Upper lobe of right lung (tissue), 1 donor: Measurements from ENCODE around the gene LITAFD. TPM values are rescaled to one million over a fixed set of nuclear protein-coding genes. Genes with fewer than 3 reads are reported as not detected.

Source experiments
- ATAC-seq: fragments of 200-7000 bp; cut with Tn5 transposase; one replicate; pipeline ENCODE4 v1.9.1; 2020; ENCODE audit warnings: mild to moderate bottlenecking, moderate library complexity
- DNase-seq: peaks from one replicate; pipeline ENCODE4 v3.0.0-alpha.2; 2020
- H3K27ac ChIP-seq: fragments of 200-600 bp; one replicate; pipeline ENCODE4 v1.8.0; 2022
- H3K27me3 ChIP-seq: fragments of 200-600 bp; one replicate; pipeline ENCODE4 v1.8.0; 2022; ENCODE audit warnings: mild to moderate bottlenecking
- H3K36me3 ChIP-seq: fragments of 200-600 bp; one replicate; pipeline ENCODE4 v1.8.0; 2022
- H3K4me1 ChIP-seq: fragments of 200-600 bp; one replicate; pipeline ENCODE4 v1.8.0; 2022
- H3K4me3 ChIP-seq: fragments of 200-600 bp; one replicate; pipeline ENCODE4 v1.8.0; 2022; ENCODE audit warnings: mild to moderate bottlenecking
- H3K9me3 ChIP-seq: fragments of 200-600 bp; one replicate; pipeline ENCODE4 v1.8.0; 2022
- intact Hi-C: fragments of 100-400 bp; cut with DNase I; formaldehyde crosslinking; loops from one replicate; pipeline ENCODE4 v1.11.0; 2022
- total RNA-seq: library from RNA; stranded (reverse); fragmentation: NEBNext Ultra II Directional; extraction: Animal tissue kit (Norgen Biotek cat#: 25700); gene quantifications from one replicate; pipeline ENCODE4 v1.2.1, GENCODE V29; 2021
- TF ChIP-seq, protein P1 (sequence below): fragments of 200-600 bp; IDR thresholded peaks from one replicate; pipeline ENCODE4 v1.8.0; 2022; ENCODE audit warnings: antibody characterized with exemption
- donor health status: DM: no; HTN: yes; CAD: no; lungs with severe emphysema.

Gene LITAFD
- total RNA-seq, 1 donor from 2014 or later, result not detected

DNA sequence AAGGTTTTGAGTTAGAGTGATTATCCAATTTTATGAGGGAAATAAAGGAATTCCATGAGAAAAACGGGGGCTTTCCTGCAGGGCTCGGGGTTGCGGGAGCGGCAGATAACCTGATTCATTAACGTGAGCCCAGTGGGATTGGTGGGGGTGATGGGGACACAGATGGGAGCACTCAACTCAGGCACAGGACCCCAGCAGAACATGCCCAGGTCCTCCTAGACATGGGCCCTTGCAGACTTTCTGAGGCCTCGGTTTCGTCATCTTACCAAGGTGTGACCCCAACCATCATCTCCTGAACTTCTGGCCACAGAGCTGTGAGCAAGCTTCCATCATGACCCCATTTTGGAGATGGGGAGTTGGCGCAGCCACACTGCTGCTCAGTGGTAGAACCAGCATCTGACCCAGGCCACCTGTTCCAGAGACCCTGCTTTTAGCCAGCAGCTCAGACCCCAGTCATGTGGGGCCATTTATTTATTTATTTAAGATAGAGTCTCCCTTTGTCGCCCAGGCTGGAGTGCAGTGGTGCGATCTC is 35.7 kb upstream of the LITAFD start:
- no peak for DNase-seq
- no peak for ATAC-seq
- Histone ChIP-seq H3K4me1 (peaks cover 15% of the 10 kb centered on the region), H3K27ac (no peak overlapping the region), H3K4me3 (no peak overlapping the region), H3K9me3 (no peaks in the 10 kb centered on the region), H3K27me3 (no peaks in the 10 kb centered on the region), H3K36me3 (peaks cover 29% of the 10 kb centered on the region)
- intact Hi-C loops, result no loop called here
- TF ChIP-seq, protein P1, sequence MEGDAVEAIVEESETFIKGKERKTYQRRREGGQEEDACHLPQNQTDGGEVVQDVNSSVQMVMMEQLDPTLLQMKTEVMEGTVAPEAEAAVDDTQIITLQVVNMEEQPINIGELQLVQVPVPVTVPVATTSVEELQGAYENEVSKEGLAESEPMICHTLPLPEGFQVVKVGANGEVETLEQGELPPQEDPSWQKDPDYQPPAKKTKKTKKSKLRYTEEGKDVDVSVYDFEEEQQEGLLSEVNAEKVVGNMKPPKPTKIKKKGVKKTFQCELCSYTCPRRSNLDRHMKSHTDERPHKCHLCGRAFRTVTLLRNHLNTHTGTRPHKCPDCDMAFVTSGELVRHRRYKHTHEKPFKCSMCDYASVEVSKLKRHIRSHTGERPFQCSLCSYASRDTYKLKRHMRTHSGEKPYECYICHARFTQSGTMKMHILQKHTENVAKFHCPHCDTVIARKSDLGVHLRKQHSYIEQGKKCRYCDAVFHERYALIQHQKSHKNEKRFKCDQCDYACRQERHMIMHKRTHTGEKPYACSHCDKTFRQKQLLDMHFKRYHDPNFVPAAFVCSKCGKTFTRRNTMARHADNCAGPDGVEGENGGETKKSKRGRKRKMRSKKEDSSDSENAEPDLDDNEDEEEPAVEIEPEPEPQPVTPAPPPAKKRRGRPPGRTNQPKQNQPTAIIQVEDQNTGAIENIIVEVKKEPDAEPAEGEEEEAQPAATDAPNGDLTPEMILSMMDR, result no peak

DNA sequence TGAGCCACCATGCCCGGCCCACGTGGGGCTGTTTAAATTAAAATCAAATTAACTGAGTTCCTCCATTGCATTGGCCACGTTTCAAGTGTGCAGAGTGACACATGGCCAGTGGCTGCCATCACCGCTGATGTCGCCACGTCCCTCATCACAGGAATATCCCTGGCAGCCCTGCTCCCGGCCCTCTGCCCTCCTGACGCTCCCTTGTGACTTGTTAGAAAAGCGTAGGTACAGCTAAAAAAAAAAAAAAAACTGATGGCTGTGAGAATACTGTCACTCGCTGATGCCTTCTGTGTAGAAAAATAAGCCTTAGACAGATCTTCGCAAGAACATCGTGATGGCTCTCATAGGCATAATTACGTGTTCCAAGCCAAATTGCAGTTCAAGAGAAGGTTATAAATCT is 35.0 kb upstream of the LITAFD start:
- Histone ChIP-seq H3K4me3 (no peak overlapping the region), H3K27ac (no peak overlapping the region), H3K9me3 (no peaks in the 10 kb centered on the region), H3K36me3 (peaks cover 33% of the 10 kb centered on the region), H3K4me1 (peaks cover 18% of the 10 kb centered on the region), H3K27me3 (no peaks in the 10 kb centered on the region)
- DNase-seq (no peak), ATAC-seq (no peak)
- intact Hi-C loops, result no loop called here
- TF ChIP-seq, protein P1, result no peak

DNA sequence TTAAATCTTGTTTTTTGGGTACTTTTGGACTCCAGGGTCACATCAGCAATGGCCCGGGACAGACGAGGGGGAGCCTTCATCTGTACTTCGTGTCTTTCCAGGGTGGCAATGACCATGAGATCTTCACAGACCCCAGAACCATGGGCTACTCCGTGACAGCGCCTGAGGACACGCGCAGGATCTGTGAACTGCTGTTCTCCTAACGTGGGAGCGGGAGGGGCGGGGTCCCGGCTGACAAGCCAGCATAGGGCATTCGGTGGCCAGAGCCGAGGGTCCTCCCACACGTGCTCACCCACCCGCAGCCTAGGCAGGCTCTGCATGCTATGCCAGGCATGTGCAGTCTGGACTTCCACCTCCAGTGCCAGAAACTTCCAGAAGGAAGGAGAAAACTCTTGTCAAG is 34.5 kb upstream of the LITAFD start:
- peaks cover 37% of the 10 kb centered on the region for H3K36me3 ChIP-seq
- TF ChIP-seq, protein P1, result no peak
- peak; percentile 63 for DNase-seq

DNA sequence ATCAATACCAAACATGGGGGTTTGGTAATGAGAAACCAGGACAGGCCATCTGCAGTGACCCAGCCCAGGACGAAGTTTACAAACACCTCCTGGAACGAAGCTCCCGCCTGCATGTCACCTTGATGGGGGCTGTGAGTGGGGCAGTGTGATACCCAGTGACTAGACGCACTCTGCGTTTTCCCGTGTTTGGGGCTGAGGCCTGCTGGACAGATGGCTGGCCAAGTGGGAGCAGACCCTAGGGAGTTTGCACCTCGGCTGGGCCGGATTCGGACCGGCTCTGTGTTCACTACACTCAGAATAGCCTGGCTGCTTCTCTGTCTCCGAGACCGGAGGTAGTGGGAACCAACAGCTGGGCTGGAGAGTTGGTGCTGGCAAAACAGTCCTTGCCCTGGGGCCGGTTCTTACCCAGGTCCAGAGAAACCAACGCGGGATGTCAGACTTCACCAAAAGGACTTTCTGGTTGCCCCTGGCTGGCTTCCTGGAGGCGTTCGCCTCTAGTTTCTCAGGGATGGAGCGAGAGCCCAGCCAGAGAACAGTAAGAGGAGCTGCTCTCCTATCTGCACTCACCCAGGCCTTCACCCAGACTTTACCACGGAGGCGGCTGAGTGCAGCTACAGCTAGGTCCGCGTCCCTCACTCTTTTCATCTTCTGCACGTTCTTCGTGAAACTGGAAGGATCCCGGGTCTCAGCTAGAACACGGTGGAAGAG is 33.8 kb upstream of the LITAFD start:
- Histone ChIP-seq H3K4me3 (no peak overlapping the region), H3K9me3 (no peaks in the 10 kb centered on the region), H3K27ac (no peak overlapping the region), H3K36me3 (peaks cover 43% of the 10 kb centered on the region), H3K4me1 (peaks cover 21% of the 10 kb centered on the region), H3K27me3 (no peaks in the 10 kb centered on the region)
- no peak for ATAC-seq
- intact Hi-C loops, result no loop called here
- TF ChIP-seq, protein P1, result no peak
- DNase-seq, result peak; percentile 44

More for the DNA sequence above, 34.5 kb upstream of the LITAFD start:
- ATAC-seq, result no peak
- Histone ChIP-seq H3K27ac (no peak overlapping the region), H3K9me3 (no peaks in the 10 kb centered on the region), H3K4me1 (peaks cover 21% of the 10 kb centered on the region), H3K4me3 (no peak overlapping the region), H3K27me3 (no peaks in the 10 kb centered on the region)
- intact Hi-C loops, result no loop called here

DNA sequence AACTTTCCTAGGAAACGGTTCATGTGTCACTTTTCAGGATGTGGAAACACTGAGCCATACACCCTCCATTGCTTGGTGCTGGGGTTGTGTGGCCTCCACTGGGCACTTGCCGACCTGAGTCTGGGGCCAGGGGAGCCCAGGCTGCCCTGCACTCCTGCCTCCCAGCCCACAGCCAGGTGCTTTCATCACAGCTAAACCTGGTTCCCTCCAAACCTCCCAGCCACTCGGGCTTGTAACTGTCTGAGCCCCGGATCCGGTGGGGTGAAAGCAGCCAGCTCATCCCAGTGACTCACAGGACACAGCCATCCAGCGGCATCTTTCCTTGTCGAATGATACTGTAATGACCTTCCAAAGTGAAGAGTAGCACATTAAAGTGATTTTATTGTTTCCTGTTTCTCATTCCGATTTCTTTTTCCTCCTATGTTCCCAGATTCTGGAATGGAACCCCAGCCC is 33.2 kb upstream of the LITAFD start:
- Histone ChIP-seq H3K4me1 (peaks cover 21% of the 10 kb centered on the region), H3K9me3 (no peaks in the 10 kb centered on the region), H3K4me3 (no peak overlapping the region), H3K27me3 (no peaks in the 10 kb centered on the region), H3K36me3 (peaks cover 49% of the 10 kb centered on the region), H3K27ac (no peak overlapping the region)
- TF ChIP-seq, protein P1, result no peak
- DNase-seq (no peak), ATAC-seq (no peak)
- intact Hi-C loops, result no loop called here
